NCI-H1092 treated with DMSO at 0.1 percent for 48 hours (cell line): ENCODE results near the gene FCHSD2.
A peak's percentile ranks its signal among the peaks of the same experiment; 100 is the strongest.
"Not testable (repeated sequence)": the region's sequence is repeated elsewhere in the genome, so short reads cannot be mapped to it uniquely, and the experiment has no call there.

ENCODE experiments used
- DNase-seq: peaks from one replicate; lab custom pipeline; 2025; lab: John Stamatoyannopoulos, UW

The FCHSD2 gene

GRCh38 chr11:73151416-73151815 is 9.3 kb upstream of the FCHSD2 start:
- no peak for DNase-seq

DNA sequence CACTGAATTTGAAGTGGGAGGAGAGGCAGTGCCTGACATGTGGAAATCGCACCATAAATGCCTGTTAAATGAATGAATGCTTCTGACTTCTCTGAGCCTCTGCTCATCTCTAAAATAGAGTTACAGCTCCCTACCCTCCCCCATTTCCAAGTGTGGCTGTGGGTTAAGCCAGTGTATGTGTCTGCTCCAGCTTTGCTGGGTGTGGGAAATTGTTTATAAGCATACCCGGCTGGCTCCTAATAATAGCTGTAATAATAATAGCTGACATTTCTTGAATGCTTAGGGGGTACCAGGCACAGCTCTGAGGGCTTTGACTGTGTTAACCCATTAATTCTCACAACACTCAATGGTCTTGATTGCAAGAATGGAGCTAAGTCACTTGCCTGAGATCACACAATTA is 7.0 kb upstream of the FCHSD2 start:
- DNase-seq, result no peak

GRCh38 chr11:73147771-73148681 is 5.9 kb upstream of the FCHSD2 start:
- no peak for DNase-seq

DNA sequence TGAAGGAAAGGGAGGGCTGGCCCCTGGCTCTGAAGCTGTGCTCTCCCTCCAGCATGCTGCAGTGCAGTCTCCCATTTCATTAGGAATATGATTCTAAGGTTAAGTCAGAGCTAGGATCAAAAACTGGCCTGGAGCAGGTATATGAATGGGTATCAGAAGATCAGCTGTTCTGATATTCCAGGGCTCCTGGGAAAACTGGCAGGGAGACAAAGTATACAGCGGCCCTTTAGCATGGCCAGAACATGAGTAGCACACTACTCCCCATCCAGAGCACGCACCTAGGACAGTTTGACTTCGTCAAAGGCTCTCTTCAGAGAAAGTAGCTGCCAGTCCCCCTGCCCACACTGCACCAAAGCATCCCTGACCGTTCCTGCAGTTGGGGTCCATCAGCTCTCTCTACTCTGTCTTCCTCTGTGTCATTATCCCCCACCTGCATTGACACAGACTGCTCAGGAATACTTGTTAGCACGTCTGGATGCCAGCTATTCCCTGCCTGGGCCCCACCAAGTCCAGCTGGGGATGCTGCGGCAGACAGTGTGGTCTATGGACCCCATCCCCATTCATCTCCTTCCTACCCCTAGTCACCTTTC is 4.0 kb upstream of the FCHSD2 start:
- DNase-seq, result no peak

- peak; percentile 43 for DNase-seq
Measured at GRCh38 chr11:73143126-73143838, 1.2 kb upstream of the FCHSD2 start.

DNA sequence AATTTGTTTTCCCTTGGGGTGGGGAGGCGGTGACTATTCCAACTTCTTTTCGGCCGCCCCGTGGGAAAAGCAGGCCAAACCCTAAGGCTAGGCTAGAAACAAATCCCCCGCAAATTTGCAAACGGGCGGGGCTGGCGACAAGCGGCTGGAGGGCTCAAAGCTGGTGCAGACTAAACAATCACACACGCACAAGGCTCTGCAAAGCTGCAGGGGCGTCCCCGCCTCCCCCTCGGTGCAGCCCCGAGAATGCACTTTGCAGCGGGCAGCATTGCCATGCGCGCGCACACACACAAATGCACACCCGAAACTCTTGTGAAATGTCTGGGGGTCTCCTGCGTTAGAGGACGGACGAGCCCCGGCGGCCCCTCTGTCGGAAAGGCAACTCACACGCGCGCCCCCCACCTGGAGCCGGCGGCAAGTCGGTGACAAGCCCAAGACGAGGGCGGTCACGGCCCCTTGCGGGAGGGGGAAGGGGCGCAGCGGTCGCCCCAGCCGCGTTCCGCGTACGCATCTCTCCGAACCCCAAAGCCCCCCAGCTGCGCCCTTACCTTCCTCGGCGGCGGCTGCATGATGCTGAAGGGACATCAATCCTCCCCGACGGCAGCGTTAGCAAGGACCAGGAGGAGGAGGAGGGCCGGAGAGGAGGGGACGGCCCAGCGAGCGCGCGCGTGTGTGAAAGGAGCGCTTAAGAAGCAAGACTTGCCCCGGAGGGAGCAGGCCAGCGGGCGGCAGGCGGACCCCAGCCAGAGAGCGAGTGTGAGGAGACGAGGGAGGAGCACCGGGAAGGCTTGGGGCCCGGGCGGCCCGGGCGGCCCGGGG is 600 bp downstream of the FCHSD2 start:
- peak; percentile 78 for DNase-seq

DNA sequence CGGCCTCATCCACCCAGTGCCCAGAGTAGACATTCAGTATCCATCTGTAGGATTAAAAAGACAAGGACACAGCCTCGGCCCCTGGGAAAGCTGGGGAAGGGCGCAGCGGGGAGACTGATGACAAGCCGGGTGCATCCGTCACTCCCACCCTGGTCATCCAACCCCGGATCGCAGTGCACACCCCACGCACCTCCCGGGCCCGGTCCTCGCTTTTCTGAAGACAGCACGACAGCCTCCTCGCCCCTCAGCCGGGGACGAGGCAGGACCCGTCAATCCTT is 1.1 kb downstream of the FCHSD2 start:
- peak; percentile 65 for DNase-seq

DNA sequence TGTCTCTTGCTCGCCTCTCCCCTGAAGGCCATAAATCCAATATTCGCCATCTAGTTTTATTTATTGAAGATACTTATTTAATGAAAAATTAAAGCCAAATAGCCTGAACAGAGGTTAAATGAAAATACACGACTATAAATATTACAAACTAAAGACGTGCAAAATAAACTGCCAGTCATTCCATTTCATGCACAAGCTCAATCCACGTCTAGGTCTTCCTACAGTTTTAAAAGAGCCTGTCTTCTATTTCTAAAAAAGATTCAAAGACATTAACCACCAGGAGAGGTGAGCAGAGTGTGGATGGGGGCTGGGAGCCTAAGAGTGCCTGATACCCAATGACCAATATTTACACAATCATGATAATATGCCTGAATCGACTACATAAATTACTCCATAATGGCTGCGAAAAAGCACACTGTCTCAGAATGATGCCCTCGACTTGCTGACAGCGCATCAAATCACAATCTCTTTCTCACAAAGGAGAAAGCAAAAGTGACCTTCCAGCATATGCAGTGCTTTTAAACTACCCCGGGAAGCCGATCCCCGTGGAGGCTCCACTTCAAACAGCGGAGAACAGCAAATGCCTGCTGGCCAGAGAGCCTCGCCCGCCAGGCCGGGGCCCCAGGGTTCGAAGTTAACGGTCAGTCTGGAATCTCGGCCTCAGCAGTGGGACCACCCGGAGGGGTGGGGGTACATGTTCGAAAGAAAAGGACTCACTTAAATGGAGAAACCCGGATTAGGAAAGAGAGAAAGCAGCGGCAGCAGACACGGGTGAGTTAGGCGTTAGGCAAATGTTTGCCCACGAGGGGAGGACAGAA is 1.7 kb downstream of the FCHSD2 start:
- DNase-seq, result peak; percentile 64

GRCh38 chr11:73139476-73140198 is 2.5 kb downstream of the FCHSD2 start:
- DNase-seq, result no peak

GRCh38 chr11:73137944-73138274 is 4.2 kb downstream of the FCHSD2 start:
- DNase-seq, result no peak

DNA sequence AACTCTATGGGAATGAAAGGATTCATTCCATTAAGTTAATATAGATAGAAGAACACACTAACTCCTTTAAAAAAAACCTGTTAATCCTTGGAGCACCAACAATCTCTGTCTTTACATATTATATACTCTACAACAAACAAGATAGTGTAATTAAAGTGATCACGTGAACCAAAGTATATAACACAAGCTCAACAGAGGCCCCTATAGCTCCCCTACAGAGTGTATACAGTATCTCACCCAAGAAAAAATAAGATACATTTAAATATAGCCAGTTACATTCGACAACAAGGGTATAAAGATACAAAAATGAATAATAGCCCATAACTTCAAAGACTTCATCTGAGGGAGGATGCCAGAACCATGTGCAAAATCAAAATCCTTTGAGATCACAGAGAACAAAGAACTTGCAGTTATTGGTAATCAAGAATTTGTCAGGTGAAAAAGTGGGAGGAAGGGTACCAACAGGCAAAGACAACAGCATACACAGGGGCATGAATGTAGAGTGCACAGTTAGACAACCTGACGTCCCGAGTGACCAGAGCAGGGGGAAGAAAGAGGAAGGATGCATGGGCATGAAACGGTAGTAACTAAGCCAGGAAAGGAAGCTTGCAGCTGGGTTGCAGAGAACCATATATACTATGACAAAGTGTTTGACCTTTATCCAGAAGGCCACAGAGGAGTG is 4.7 kb downstream of the FCHSD2 start:
- no peak for DNase-seq

GRCh38 chr11:73136722-73137121 is 5.4 kb downstream of the FCHSD2 start:
- not testable (repeated sequence) for DNase-seq

- DNase-seq, result no peak
Measured at GRCh38 chr11:73135346-73136284, 6.5 kb downstream of the FCHSD2 start.

DNA sequence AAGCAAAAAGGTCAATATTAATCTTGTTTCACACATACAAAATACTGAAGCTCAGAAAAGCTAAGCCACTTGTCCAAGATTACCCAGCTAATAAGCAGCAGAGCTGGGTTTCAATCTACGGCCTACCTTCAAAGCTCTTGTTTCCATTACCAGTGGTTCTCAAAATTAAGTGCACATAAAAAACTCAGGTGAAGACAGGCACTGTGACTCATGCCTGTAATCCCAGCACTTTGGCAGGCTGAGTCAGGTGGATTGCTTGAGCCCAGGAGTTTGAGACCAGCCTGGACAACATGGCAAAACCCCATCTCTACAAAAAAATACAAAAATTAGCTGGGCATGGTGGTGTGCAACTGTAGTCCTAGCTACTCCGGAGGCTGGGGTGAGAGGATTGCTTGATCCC is 9.8 kb downstream of the FCHSD2 start:
- DNase-seq, result not testable (repeated sequence)

- DNase-seq, result no peak
Measured at GRCh38 chr11:73130181-73130580, 11.9 kb downstream of the FCHSD2 start.

DNA sequence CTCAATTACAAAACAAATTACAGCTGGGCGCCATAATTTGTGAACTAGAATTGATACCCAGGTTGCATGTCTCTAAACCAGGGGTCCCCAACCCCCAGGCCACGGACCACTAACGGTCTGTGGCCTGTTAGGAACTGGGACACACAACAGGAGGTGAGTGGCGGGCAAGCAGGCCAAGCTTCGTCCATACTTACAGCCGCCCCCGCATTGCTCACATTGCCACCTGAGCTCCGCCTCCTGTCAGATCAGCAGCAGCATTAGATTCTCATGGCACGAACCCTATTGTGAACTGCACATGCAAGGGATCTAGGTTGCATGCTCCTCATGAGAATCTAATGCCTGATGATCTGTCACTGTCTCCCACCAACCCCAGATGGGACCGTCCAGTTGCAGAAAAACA is 12.9 kb downstream of the FCHSD2 start:
- no peak for DNase-seq

- no peak for DNase-seq
Measured at GRCh38 chr11:73126804-73127480, 15.2 kb downstream of the FCHSD2 start.

GRCh38 chr11:73124800-73125199 is 17.3 kb downstream of the FCHSD2 start:
- no peak for DNase-seq

- not testable (repeated sequence) for DNase-seq
Measured at GRCh38 chr11:73123892-73124291, 18.2 kb downstream of the FCHSD2 start.
